HL-60 (cell line): ENCODE measurements around the gene DPY19L3.
A peak's percentile ranks its signal among the peaks of the same experiment; 100 is the strongest.

Experiments used
- DNase-seq, 2 experiments: peaks; one replicate each; pipeline ENCODE4 v3.0.0-alpha.2; 2010 to 2020; ENCODE audit warnings: low read depth in 1 of 2, low spot score in 1 of 2
- H3K27ac ChIP-seq: fragments of 250-450 bp; sonication (Bioruptor Pico); replicated peaks from 2 replicates; pipeline ENCODE4 v1.5.1; 2020; ENCODE audit warnings: mild to moderate bottlenecking, moderate library complexity
- H3K27me3 ChIP-seq: fragments of 250-450 bp; sonication (Bioruptor Pico); 2 replicates; pipeline ENCODE4 v1.5.1; 2021; ENCODE audit warnings: mild to moderate bottlenecking, moderate library complexity; ENCODE audit not compliant: insufficient read depth, poor library complexity, severe bottlenecking
- H3K4me3 ChIP-seq: replicated peaks from 2 replicates; pipeline ENCODE4 v1.5.1; 2011; ENCODE audit warnings: mild to moderate bottlenecking, control low read depth, low read length; ENCODE audit not compliant: insufficient read depth
- GABPA ChIP-seq: IDR thresholded peaks from 2 replicates; pipeline ENCODE4 v1.6.1; 2012; ENCODE audit warnings: low read depth
- POLR2AphosphoS5 ChIP-seq: IDR thresholded peaks from 2 replicates; pipeline ENCODE4 v1.6.1; 2012; ENCODE audit warnings: low read depth
- REST ChIP-seq: IDR thresholded peaks from 2 replicates; pipeline ENCODE4 v1.6.1; 2012; ENCODE audit warnings: low read depth; ENCODE audit not compliant: insufficient replicate concordance
- SPI1 ChIP-seq: IDR thresholded peaks from 2 replicates; pipeline ENCODE4 v1.6.1; 2012; ENCODE audit warnings: low read depth, mild to moderate bottlenecking, borderline replicate concordance
- TF ChIP-seq, protein P1 (sequence below): IDR thresholded peaks from one replicate; pipeline ENCODE4 v1.5.1; 2011; ENCODE audit warnings: low read length, control low read depth, inconsistent platforms; ENCODE audit not compliant: insufficient read depth

Gene DPY19L3

GRCh38 chr19:32404933-32405430 is 588 bp upstream of the DPY19L3 start:
- H3K27ac ChIP-seq = peak overlapping the region; percentile 97
- peak; percentile 44; the same call in 1 of the 2 replicates for TF ChIP-seq SPI1
- no peak for TF ChIP-seq REST
- H3K27me3 ChIP-seq = no peaks in the 10 kb centered on the region
- H3K4me3 ChIP-seq = peak overlapping the region; percentile 90
- DNase-seq = no peak

GRCh38 chr19:32406161-32407003 is 812 bp downstream of the DPY19L3 start:
- TF ChIP-seq GABPA (no peak), POLR2AphosphoS5 (no peak), REST (no peak), SPI1 (no peak)
- TF ChIP-seq, protein P1, sequence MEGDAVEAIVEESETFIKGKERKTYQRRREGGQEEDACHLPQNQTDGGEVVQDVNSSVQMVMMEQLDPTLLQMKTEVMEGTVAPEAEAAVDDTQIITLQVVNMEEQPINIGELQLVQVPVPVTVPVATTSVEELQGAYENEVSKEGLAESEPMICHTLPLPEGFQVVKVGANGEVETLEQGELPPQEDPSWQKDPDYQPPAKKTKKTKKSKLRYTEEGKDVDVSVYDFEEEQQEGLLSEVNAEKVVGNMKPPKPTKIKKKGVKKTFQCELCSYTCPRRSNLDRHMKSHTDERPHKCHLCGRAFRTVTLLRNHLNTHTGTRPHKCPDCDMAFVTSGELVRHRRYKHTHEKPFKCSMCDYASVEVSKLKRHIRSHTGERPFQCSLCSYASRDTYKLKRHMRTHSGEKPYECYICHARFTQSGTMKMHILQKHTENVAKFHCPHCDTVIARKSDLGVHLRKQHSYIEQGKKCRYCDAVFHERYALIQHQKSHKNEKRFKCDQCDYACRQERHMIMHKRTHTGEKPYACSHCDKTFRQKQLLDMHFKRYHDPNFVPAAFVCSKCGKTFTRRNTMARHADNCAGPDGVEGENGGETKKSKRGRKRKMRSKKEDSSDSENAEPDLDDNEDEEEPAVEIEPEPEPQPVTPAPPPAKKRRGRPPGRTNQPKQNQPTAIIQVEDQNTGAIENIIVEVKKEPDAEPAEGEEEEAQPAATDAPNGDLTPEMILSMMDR = no peak
- Histone ChIP-seq H3K27me3 (no peaks in the 10 kb centered on the region), H3K27ac (peak overlapping the region; percentile 75), H3K4me3 (peak overlapping the region; percentile 90)
- no peak for DNase-seq

GRCh38 chr19:32407004-32407992 is 1.7 kb downstream of the DPY19L3 start:
- Histone ChIP-seq H3K4me3 (no peak overlapping the region; the same call in 1 of the 2 replicates), H3K27me3 (no peaks in the 10 kb centered on the region), H3K27ac (no peak overlapping the region)
- no peak for TF ChIP-seq GABPA
- no peak for TF ChIP-seq SPI1
- DNase-seq = no peak

DNA sequence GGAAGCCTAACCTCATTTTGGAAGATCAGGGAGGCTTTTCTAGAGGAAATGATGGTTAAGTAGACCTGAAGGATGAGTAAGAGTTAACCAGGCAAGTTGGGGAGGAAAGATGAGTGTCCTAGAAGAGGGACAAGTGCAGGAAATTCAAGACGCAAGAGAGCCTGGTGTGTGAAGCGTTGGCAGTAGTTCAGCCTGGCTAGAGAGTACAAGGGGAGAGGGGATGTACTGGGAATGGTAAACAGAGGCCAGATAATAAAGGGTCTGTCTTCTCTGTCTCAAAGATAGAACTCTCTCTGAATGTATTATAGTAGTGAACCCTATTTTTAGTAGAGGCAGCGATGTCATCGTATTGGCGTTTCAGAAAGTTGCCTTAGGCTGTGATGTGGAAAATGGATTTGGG is 9.7 kb downstream of the DPY19L3 start:
- no peak overlapping the region for H3K27ac ChIP-seq
- no peaks in the 10 kb centered on the region for H3K27me3 ChIP-seq
- no peak for DNase-seq
- TF ChIP-seq GABPA (no peak), SPI1 (no peak), POLR2AphosphoS5 (no peak), REST (no peak)
- TF ChIP-seq, protein P1 = no peak
- no peak overlapping the region for H3K4me3 ChIP-seq
